Gastroesophageal sphincter (tissue), 3 donors: Measurements from ENCODE around the gene GALK2.

ENCODE experiments used
- CTCF ChIP-seq, 4 experiments: fragments of 200-600 bp in 2 of 4; fragments of 450-650 bp in 2 of 4; sonication (generic) in 1 of 4; IDR thresholded peaks; one replicate each; pipeline ENCODE4 v1.5.1; 2017 to 2019; ENCODE audit warnings: antibody characterized with exemption in 4 of 4, mild to moderate bottlenecking in 2 of 4, moderate library complexity in 2 of 4
- POLR2AphosphoS5 ChIP-seq: sonication (generic); formaldehyde crosslinking; IDR thresholded peaks from one replicate; pipeline ENCODE4 v1.6.1; 2017; ENCODE audit warnings: antibody characterized with exemption

GRCh38 chr15:49148298-49148697 is 21.7 kb upstream of the GALK2 start:
- TF ChIP-seq CTCF (IDR thresholded peaks at IDR 0.05) (no peak), POLR2AphosphoS5 (no peak)
